ENCODE measurements around the gene FUBP1.
"Not testable (repeated sequence)": the region's sequence is repeated elsewhere in the genome, so short reads cannot be mapped to it uniquely, and the experiment has no call there.

- TF ChIP-seq CTCF (IDR thresholded peaks at IDR 0.05); ZFX (IDR thresholded peaks at IDR 0.05; ENCODE audit: borderline replicate concordance): not testable (repeated sequence)
Measured at GRCh38 chr1:77918918-77919317, 60.0 kb downstream of the FUBP1 start.

All from 22Rv1 (cell line).